HG03280 (cell line): Measurements from ENCODE around the gene ZNF655.

Source experiments
- ATAC-seq: cut with Tn5 transposase; IDR thresholded peaks from one replicate; pipeline ENCODE4 v1.9.1; 2021; ENCODE audit warnings: mild to moderate bottlenecking, moderate library complexity; ENCODE audit not compliant: unreplicated experiment

ZNF655 gene

DNA sequence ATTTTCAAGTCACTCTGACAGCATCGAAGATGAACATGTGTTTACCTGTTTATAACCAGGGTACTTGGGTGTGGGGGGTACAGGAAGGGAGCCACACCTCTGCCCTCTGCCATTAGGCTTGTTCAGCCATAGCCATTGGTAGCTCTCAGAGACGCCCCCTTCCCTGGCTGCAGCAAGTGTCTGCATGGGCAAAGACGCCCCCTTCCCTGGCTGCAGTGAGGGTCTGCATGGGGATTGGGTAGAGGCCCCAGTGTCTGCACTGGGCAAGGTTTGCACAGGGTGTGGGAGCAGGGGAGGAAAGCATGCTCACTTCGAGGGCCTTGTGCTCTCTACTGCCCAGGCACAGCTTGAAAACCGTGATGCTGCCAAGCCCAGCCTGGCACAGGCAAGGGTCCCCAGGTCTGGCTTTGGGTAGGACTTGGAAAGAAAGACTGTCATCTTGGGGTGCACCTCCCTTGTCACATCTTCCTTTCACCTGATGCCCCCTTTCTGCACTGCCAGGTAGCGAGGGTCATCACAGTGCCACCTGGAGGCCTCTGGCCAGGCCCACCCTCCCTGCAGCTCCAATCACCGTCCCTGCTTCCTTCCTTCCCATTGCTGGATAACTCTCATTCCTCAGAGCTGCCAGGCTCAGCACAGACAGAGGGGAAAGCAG is 43.3 kb downstream of the ZNF655 start:
- ATAC-seq = no peak

DNA sequence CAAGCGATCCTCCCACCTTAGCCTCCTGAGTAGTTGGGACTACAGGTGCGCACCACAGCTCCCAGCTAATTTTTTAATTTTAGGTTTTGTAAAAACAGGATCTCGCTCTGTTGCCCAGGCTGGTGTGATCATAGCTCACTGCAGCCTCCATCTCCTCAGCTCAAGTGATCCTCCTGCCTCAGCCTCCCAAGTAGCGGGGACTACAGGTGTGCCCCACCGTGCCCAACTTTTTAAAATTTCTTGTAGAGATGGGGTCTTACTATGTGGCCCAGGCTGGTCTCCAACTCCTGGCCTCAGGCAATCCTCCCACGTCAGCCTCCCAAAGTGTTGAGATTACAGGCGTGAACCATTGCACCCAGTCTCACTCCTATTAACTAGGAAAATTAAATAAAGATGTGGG is 47.1 kb downstream of the ZNF655 start:
- no peak for ATAC-seq

DNA sequence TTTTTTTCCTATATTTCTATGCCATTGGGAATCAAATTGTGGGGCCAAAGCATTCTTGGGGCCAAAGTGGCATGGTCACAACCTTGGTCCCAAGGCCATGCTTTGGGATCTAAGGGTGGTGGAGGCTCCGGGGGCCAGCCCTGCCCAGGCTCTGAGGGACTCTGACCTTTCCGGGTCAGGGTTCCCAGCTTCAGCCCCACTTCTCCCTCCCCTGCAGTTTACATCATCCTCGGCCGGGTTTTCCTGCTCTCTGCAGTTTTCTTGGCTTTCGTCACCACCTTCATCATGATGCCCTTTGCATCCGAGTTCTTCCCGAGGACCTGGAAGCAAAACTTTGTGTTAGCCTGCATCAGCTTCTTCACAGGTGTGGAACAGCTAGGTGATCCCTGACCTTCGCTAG is 48.1 kb downstream of the ZNF655 start:
- no peak for ATAC-seq

GRCh38 chr7:99607548-99607947 is 49.1 kb downstream of the ZNF655 start:
- no peak for ATAC-seq

DNA sequence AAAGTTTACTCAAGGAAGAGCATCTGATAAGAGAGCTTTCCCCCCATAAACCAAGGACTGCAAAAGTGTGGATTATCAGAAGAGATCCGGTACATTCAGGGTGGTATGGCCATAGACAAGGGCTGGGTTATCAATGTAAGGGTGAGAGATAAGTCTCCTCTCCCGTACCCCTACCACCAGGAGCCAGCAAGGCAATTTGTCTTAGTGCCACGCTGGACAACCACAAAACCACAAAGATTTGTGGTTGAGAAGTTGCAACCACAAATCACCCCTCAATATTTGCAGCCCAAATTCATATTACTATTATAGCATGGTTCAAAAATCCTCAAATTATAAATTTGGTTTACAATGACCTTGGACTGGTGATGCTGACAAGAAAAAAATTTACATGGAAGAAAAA is 56.1 kb downstream of the ZNF655 start:
- ATAC-seq = no peak

DNA sequence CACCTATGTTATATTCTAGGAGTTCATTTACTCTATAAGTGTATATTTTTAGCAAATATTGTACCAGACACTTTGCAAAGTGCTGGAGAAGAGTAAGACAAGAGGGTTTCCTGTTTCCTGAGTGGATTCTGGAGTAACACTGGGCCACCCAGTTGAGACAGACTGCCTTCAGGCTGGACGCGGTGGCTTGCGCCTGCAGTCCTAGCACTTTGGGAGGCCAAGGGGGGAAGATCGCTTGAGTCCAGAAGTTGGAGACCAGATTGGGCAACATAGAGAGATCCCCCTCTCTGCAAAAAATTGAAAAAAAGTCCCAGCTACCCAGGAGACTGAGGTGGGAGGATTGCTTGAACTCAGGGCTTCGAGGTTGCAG is 57.5 kb downstream of the ZNF655 start:
- no peak for ATAC-seq

DNA sequence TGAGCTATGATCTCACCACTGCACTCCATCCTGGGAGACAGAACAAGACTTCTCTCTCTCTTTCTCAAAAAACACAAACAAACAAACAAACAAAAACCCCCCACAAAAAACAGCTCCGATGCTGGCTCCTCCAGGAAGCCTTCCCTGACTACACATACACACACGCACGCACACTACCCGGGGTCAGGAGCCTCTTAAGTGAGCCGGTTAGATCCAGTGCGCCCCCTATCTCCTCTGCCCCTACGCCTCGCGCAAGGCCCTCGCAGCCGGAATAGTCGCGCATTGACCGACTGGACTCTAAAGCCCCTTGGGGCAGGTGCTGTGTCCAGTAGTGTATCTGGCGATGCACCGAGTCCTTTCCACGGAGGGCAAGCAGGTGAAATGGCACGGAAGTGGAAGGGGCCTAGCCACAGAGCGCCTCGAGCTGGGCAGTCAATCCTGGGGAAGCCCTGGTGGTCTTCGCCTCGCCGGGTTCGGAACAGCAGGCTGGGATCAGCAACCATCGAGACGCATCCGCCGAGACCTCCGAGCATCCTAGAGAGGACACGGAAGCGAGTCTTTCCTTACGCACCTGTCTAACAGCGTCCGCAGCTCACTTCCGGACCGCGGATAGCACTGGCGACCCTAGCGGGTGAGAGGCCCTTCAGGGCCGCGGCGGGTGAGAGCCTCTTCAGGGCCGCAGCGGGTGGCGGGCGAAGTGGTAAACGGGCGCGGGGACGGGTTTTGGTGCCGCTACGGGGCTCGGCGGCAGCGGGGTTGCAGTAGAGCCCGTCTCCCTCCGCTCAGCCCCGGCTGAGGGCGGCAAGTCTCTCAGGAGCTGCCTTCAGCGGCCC is 58.1 kb downstream of the ZNF655 start, which contains the start of gene ZSCAN25:
ZSCAN25 (plus strand) TSS at position 588 of the 833 bp plus-strand sequence. CDS start 2,661 bp downstream, outside the sequence.
- ATAC-seq = peak; percentile 95

GRCh38 chr7:99617192-99617781 is 58.8 kb downstream of the ZNF655 start:
- no peak for ATAC-seq

- no peak for ATAC-seq
Observed at GRCh38 chr7:99618726-99619125, 60.3 kb downstream of the ZNF655 start.

DNA sequence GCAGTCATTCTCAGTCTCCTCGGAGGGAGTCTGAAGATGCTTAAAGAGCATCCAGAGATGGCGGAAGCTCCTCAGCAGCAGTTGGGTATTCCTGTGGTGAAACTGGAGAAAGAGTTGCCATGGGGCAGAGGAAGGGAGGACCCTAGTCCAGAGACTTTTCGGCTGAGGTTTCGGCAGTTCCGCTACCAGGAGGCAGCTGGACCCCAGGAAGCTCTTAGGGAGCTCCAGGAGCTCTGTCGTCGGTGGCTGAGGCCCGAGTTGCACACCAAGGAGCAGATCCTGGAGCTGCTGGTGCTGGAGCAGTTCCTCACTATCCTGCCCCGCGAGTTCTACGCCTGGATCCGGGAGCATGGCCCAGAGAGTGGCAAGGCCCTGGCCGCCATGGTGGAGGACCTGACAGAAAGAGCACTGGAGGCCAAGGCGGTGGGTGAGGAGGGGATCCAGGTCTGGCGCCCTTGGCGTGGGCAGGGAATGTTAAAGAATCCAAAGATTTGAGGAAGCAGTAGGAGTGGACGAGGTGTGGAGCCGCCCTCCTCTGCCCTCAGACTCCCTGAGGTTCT is 61.2 kb downstream of the ZNF655 start:
- no peak for ATAC-seq

- no peak for ATAC-seq
Observed at GRCh38 chr7:99621271-99621670, 62.8 kb downstream of the ZNF655 start.

DNA sequence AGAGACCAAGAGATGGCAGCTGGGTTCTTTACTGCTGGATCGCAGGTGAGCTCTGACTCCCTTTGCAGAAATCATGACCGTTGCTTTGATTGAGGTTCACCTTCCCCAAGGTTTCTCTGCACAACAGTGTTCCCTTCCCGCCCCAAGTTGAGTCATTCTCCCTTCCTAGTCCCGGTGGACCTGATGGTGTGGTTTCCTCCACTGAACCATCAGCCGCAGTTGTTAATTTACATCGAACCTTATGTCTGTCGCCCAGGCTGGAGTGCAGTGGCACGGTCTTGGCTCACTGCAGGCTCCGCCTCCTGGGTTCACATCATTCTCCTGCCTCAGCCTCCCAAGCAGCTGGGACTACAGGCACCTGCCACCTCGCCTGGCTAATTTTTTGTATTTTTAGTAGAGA is 64.2 kb downstream of the ZNF655 start:
- ATAC-seq = no peak

DNA sequence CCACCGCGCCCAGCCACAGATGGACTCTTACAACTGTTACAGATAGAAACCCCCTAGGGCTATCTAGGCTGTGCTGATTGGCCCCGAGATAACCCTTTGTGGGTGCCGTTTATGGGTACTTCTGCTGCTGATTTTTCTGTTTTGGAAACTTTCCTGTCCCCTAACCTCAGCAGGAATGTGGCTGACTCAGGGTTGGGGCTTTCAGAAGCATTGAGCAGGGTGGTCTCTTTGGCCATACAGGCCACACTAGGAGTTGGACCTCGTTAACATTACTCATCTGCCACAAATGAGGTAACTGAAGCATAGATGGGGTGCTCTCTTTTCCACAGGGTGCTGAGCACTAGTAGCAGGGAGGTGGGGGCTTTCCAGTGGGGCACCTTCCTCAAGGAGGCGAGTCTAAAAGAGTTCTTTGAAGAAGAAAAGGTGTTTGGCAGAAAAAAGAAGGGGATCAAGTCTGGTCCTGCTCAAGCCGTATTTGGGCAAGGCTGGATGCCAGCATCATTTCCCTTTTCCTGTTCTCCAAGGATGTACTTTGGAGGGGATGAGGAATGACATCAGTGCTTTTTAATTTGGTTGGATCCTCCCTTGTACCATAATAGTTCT is 64.8 kb downstream of the ZNF655 start:
- ATAC-seq = no peak

DNA sequence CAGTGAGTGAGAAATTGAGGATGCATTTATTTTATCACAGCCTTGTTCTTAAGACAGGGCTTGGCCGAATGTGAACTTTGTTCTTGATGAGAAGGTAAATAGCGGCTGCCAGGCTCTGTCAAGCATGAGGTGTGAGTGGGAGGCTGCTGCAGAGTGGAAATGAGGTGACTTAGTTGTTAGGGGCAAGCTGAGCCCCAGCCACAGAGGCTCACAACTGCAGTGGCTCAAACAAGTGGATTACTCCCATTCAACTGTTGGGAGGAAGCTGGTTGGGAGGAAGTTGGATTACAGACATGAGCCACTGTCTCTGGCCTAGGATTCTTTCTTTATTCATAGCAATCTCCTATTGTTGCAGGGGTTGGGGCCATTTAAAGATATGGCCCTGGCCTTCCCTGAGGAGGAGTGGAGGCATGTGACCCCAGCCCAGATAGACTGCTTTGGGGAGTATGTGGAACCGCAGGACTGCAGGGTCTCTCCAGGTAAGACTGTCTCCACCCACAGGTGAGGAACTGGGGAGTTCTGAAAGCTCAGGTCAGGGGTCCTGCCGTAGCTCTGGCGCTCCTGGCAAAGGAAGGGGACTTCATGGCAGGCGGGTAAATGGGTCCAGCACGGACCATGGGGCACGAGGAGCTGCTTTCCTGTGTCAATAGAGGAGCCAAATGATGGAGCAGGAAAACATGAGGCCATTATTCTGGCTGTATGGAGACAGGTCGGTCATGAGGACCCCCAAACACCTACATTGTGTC is 65.4 kb downstream of the ZNF655 start:
- no peak for ATAC-seq

DNA sequence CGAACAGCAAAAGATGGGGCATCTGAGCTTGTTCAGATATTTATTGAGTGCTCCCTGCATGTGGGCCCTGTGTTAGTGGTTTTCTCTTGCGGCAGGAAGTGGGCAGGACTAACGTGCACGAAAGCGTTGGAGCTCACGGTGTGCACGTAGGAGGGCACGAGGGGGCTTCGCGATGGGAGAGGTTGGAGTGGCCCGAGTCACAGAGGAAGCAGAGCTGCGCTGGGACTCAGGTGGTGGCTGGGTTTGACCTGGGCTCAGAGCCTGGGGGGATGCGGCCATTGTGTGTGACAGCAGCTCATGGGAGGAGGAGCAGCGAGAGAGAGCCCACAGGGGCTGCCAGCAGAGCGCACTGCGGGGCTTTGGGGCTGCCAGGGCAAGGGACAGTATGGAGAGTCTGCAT is 66.0 kb downstream of the ZNF655 start:
- no peak for ATAC-seq

DNA sequence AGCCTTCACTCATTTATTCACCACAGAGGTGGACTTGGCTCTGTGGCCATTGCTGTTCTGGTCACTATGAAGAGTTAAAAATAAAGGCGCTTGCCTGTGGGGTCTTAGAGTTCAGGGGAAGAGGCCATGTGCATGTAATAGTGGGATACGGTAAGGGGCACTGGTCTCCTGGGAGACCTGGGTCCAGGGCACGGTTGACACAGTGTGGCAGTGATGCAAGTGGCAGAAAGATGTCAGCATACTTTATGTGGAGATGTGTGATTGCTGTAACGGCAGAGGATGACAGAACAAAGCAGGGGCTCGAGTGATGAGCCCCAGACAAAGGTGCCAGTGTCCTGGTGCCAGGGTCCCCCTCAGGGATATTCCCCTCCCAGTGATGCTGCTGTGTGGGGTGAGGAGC is 66.9 kb downstream of the ZNF655 start:
- ATAC-seq = no peak

DNA sequence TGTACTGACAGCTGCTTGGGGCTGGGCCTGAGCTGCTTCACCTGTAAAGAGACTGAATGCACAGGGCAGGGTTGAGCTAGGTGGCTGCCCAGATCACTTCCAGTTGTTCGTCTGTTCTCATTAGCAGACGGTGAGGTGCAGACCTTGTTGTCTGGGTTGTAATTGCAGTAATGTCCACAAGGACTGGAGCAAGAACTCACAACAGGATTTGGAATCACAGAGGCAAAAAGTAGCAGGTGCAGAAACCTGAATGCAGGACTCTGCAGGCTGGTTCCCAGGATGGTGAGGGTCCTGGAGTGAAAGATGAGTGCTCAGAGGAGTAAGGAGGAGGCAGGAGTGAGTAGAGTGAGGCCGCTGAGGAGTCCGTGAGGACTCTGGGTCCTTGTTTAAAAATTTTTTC is 67.5 kb downstream of the ZNF655 start:
- ATAC-seq = no peak
